Chondrocyte (in vitro differentiated cells): Measurements from ENCODE around the gene TMEM117. TPM values are rescaled to one million over a fixed set of nuclear protein-coding genes. Genes with fewer than 3 reads are reported as not detected.

Source experiments
- DNase-seq: peaks from one replicate; pipeline ENCODE4 v3.0.0; 2021; ENCODE audit warnings: mixed read lengths, low spot score
- H3K27ac Mint-ChIP-seq: one replicate; pipeline ENCODE4 v1.8.0; 2021; ENCODE audit warnings: mild to moderate bottlenecking, moderate library complexity, mixed read lengths; ENCODE audit not compliant: unreplicated experiment
- H3K27me3 Mint-ChIP-seq: 2 replicates; pipeline ENCODE4 v1.8.0; 2021; ENCODE audit warnings: low read depth, mixed read lengths
- H3K36me3 Mint-ChIP-seq: 2 replicates; pipeline ENCODE4 v1.8.0; 2021; ENCODE audit warnings: low read depth, mixed read lengths
- H3K4me1 Mint-ChIP-seq: 2 replicates; pipeline ENCODE4 v1.8.0; 2021; ENCODE audit warnings: low read depth, mild to moderate bottlenecking, mixed read lengths
- H3K4me3 Mint-ChIP-seq: one replicate; pipeline ENCODE4 v1.8.0; 2021; ENCODE audit warnings: mild to moderate bottlenecking, moderate library complexity, mixed read lengths; ENCODE audit not compliant: unreplicated experiment
- H3K9me3 Mint-ChIP-seq: 2 replicates; pipeline ENCODE4 v1.8.0; 2021; ENCODE audit warnings: low read depth, mixed read lengths
- total RNA-seq: library from RNA; stranded (reverse); gene quantifications from 3 replicates; pipeline ENCODE4 v1.2.1, GENCODE V29; 2021
- TF ChIP-seq, protein P1 (sequence below): fragments of 200-600 bp; sonication (generic); IDR thresholded peaks from 2 replicates; pipeline ENCODE4 v1.5.0; 2021; ENCODE audit warnings: antibody characterized with exemption, mild to moderate bottlenecking, moderate library complexity

Gene TMEM117
- total RNA-seq, 1 donor from 2014 or later, result 15.5 TPM

DNA sequence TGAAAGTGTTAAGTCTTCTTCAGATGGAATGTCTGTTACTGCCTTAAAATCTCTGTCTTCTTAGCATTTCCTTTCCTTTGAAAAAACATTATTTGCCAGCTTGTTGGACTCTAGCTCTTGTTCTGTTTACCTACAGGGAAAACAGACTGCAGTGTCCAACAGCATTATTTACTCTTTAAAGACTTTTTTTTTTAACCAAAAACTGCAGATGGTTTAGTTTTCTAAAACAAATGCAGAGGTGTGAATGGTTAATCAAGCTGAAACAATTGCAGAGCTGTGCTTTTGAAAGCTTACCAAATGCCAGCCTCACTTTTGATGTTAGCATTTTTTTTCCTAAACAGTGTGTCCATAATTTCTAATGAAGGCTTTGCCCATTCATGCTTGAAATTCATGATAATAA, 323.3 kb downstream of the TMEM117 start:
- Mint-ChIP-seq H3K4me3 (no peak overlapping the region), H3K27me3 (no peaks in the 10 kb centered on the region), H3K9me3 (peaks cover 3% of the 10 kb centered on the region), H3K27ac (no peak overlapping the region), H3K36me3 (no peaks in the 10 kb centered on the region), H3K4me1 (peaks cover 14% of the 10 kb centered on the region)
- no peak for DNase-seq
- TF ChIP-seq, protein P1, sequence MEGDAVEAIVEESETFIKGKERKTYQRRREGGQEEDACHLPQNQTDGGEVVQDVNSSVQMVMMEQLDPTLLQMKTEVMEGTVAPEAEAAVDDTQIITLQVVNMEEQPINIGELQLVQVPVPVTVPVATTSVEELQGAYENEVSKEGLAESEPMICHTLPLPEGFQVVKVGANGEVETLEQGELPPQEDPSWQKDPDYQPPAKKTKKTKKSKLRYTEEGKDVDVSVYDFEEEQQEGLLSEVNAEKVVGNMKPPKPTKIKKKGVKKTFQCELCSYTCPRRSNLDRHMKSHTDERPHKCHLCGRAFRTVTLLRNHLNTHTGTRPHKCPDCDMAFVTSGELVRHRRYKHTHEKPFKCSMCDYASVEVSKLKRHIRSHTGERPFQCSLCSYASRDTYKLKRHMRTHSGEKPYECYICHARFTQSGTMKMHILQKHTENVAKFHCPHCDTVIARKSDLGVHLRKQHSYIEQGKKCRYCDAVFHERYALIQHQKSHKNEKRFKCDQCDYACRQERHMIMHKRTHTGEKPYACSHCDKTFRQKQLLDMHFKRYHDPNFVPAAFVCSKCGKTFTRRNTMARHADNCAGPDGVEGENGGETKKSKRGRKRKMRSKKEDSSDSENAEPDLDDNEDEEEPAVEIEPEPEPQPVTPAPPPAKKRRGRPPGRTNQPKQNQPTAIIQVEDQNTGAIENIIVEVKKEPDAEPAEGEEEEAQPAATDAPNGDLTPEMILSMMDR, result no peak

DNA sequence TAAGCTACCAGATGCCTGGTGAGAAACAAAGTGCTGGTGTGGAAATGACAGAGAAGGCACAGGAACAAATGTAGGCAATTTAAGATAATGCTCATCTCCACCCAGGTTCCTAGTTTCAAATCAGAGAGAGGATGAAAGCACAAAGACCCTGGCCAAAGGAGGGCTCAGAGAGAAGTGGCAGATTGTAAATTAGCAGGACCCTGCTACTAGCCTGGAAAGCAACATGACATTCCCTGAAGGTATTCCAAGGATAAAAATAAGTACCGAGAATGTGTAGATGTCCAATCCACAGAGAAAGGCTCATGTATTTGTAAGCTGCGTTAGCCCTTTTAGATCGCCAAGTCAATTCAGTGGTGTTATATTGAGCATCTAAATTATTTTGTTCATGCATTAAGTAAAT, 324.0 kb downstream of the TMEM117 start:
- no peak overlapping the region for H3K27ac Mint-ChIP-seq
- H3K27me3 Mint-ChIP-seq, result no peaks in the 10 kb centered on the region
- H3K9me3 Mint-ChIP-seq, result peaks cover 3% of the 10 kb centered on the region
- H3K4me3 Mint-ChIP-seq, result no peak overlapping the region
- no peak for DNase-seq
- H3K36me3 Mint-ChIP-seq, result no peaks in the 10 kb centered on the region
- peaks cover 12% of the 10 kb centered on the region for H3K4me1 Mint-ChIP-seq
- TF ChIP-seq, protein P1, result no peak

DNA sequence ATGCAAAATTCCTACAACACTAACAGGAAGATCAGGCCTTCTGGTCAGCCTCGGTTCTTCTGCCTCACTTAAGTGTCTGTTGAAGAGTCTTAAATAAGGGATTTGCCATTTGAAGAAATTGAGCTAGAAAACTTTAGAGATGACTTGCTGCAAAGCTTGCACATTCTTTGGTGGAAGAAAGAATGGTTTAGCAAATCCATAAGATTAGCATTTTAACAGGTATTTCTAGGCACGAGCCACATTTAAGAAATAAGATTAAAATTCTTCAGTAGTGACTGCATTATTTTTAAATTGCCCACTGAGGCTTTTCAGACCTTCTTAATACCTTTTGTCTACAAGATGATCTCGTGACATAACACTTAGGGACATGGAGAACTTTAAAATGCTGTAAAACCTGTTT, 327.1 kb downstream of the TMEM117 start:
- Mint-ChIP-seq H3K36me3 (peaks cover 4% of the 10 kb centered on the region), H3K4me3 (no peak overlapping the region), H3K27ac (no peak overlapping the region), H3K9me3 (peaks cover 3% of the 10 kb centered on the region), H3K27me3 (no peaks in the 10 kb centered on the region), H3K4me1 (no peaks in the 10 kb centered on the region)
- no peak for DNase-seq
- TF ChIP-seq, protein P1, result no peak

DNA sequence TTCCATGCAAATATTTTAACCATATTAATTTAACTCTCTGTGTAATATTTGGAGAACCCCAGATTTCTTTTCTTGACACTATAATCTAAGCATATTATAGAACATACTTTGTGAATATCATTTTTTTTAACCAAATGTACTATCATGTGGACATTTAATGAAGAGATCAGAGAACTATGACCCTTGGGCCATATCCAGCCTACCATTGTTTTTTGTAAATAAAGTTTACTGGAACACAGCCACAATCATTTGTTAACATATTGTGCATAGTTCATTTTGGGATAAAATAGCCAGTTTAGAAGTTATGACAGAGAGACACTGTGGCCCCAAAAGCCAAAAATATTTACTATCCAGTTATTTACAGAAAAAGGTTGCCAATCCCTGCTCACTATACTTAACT, 338.2 kb downstream of the TMEM117 start:
- TF ChIP-seq, protein P1, result no peak
- Mint-ChIP-seq H3K36me3 (no peaks in the 10 kb centered on the region), H3K4me3 (no peak overlapping the region), H3K27me3 (no peaks in the 10 kb centered on the region), H3K27ac (no peak overlapping the region), H3K4me1 (no peaks in the 10 kb centered on the region), H3K9me3 (peaks cover 3% of the 10 kb centered on the region)
- DNase-seq, result no peak

DNA sequence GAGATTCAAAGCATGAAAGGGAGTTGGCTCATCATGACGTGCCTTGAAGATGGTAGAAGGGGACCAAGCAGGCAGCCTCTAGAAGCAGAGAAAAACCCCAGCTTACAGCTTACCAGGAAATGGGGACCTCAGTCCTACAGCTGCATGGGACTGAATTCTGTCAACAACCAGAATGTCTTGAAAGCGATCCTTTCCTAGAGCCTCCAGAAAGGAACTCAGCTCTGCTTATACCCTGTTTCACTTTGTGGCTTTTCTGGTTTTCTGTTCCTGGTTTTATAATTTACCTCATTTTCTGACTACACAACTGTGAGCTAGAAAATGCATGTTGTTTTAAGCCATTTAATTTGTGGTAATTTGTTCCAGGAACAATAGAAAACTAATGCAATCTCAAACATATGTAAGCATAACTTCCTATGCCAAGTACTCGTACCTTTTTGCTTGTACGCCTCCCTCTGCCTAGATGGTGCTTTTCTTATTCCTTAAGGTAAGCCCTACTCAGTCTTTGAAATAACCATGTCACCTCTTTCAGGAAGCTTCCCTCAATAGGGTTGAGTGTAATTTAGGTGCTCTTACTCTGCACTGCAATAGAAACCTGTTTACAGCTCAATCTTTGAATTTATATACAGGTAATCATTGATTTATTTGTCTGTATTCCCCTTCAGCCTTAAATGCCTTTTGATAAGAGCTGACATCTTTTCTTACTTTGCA, 348.8 kb downstream of the TMEM117 start:
- no peaks in the 10 kb centered on the region for H3K36me3 Mint-ChIP-seq
- no peak for DNase-seq
- no peaks in the 10 kb centered on the region for H3K9me3 Mint-ChIP-seq
- H3K27me3 Mint-ChIP-seq, result no peaks in the 10 kb centered on the region
- no peak overlapping the region for H3K4me3 Mint-ChIP-seq
- TF ChIP-seq, protein P1, result no peak
- H3K4me1 Mint-ChIP-seq, result no peaks in the 10 kb centered on the region
- H3K27ac Mint-ChIP-seq, result peak overlapping the region; percentile 24
